ENCODE measurements around the gene CAPN2. TPM values are rescaled to one million over a fixed set of nuclear protein-coding genes. Genes with fewer than 3 reads are reported as not detected.

The CAPN2 gene
- total RNA-seq, 1 experiment from 2014 or later, result 1,259 TPM

DNA sequence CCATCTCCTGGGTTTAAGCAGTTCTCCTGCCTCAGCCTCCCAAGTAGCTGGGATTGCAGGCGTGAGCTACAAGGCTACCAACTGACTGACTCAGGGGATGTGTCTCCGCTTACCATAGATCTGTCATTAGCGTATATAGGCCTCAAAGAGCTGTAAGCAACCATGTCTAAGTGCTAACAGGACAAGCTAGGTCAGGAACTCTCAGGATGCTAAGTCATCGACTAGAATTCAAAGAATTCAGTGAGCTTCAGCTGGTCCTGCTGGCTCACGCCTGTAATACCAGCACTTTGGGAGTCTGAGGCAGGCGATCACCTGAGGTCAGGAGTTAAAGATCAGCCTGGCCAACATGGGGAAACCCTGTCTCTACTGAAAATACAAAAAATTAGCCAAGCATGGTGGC lies 29.5 kb downstream of the CAPN2 start:
- no peak for ATAC-seq
- peaks cover 41% of the 10 kb centered on the region for H4K20me1 ChIP-seq (ENCODE audit: low read length)
- no peak overlapping the region for H3K9ac ChIP-seq (ENCODE audit: low read length)
- H2AFZ ChIP-seq (ENCODE audit: low read length), result no peak overlapping the region
- H3K79me2 ChIP-seq (ENCODE audit: low read length), result peaks cover 67% of the 10 kb centered on the region
- BruUV-seq (replicated peaks), result no TSS peak
- H3K9me3 ChIP-seq (ENCODE audit: low read length), result no peaks in the 10 kb centered on the region
- H3K27ac ChIP-seq (ENCODE audit: low read length), result no peak overlapping the region
- H3K4me3 ChIP-seq (ENCODE audit: low read length), result no peak overlapping the region
- peaks cover 10% of the 10 kb centered on the region; the same call in 1 of the 2 replicates for H3K4me1 ChIP-seq (ENCODE audit: insufficient read depth, low read length)
- no peak overlapping the region for H3K4me2 ChIP-seq (ENCODE audit: low read length)
- DNase-seq, result no peak
- H3K27me3 ChIP-seq (ENCODE audit: low read length), result no peaks in the 10 kb centered on the region
- TF ChIP-seq EZH2 (IDR thresholded peaks at IDR 0.05; ENCODE audit: low read length, unreplicated experiment) (no peak), EZH2phosphoT487 (IDR thresholded peaks at IDR 0.05; ENCODE audit: borderline replicate concordance, low read length) (no peak)
- TF ChIP-seq, protein P1, sequence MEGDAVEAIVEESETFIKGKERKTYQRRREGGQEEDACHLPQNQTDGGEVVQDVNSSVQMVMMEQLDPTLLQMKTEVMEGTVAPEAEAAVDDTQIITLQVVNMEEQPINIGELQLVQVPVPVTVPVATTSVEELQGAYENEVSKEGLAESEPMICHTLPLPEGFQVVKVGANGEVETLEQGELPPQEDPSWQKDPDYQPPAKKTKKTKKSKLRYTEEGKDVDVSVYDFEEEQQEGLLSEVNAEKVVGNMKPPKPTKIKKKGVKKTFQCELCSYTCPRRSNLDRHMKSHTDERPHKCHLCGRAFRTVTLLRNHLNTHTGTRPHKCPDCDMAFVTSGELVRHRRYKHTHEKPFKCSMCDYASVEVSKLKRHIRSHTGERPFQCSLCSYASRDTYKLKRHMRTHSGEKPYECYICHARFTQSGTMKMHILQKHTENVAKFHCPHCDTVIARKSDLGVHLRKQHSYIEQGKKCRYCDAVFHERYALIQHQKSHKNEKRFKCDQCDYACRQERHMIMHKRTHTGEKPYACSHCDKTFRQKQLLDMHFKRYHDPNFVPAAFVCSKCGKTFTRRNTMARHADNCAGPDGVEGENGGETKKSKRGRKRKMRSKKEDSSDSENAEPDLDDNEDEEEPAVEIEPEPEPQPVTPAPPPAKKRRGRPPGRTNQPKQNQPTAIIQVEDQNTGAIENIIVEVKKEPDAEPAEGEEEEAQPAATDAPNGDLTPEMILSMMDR (conservative IDR thresholded peaks at IDR 0.05; ENCODE audit: low read depth, low read length), result no peak
- ChIA-PET CTCF (no interaction called here), POLR2A (ENCODE audit: unreplicated experiment) (interaction anchor here (0.6 kb wide), 2 partner anchors 11 to 345 kb away, joined by 3 to 4 read pairs; no protein-coding TSS in a partner anchor)
- peaks cover 77% of the 10 kb centered on the region for H3K36me3 ChIP-seq (ENCODE audit: low read depth, low read length)
- intact Hi-C loops (cut with micrococcal nuclease), result no loop called here
- no peaks in the 10 kb centered on the region for H3K9me2 ChIP-seq (replicated peaks; ENCODE audit: low read length)
- peaks cover 6% of the 10 kb centered on the region for H3F3A ChIP-seq (ENCODE audit: low read length, unreplicated experiment)

DNA sequence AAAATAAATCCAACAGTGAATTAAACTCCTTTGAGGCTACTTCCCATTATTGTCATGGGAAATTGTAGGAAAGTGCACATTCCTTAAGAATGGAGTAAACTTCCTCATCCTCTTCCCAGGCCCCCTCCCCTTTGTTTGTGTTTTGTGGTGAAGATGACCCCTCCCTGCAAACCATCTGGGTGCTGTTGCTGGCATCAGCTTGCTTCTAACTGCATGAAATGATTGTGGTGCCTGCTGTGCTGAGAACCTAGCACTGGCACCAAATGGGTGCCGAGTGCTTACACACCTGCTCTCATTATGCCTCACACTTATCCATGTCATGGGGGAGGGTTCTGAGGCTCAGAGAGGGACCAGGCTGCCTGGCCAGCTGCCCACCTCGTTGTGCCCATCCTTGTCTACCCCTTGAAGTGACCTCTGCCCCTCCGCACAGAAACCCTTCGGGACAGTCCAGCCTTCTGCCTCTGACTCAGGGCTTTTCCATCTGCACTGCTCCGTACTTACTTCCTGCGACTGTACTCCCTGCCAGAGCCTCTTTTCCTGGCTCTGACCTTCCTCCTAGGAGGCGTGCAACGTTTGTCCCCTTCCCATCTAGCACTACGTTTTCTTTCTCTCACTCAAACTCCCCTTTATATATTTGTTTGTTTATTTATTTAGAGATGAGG lies 30.6 kb downstream of the CAPN2 start:
- no peak overlapping the region for H2AFZ ChIP-seq (ENCODE audit: low read length)
- H3K27ac ChIP-seq (ENCODE audit: low read length), result no peak overlapping the region
- H3K79me2 ChIP-seq (ENCODE audit: low read length), result peaks cover 67% of the 10 kb centered on the region
- H3K9ac ChIP-seq (ENCODE audit: low read length), result no peak overlapping the region
- H3K27me3 ChIP-seq (ENCODE audit: low read length), result no peaks in the 10 kb centered on the region
- no peak overlapping the region for H3K4me2 ChIP-seq (ENCODE audit: low read length)
- no TSS peak for BruUV-seq (replicated peaks)
- POLR2A ChIA-PET (ENCODE audit: unreplicated experiment), result no interaction called here
- H3K4me1 ChIP-seq (ENCODE audit: insufficient read depth, low read length), result peaks cover 17% of the 10 kb centered on the region
- CTCF ChIA-PET, result no interaction called here
- H3F3A ChIP-seq (ENCODE audit: low read length, unreplicated experiment), result peaks cover 13% of the 10 kb centered on the region
- no peaks in the 10 kb centered on the region for H3K9me2 ChIP-seq (replicated peaks; ENCODE audit: low read length)
- peaks cover 47% of the 10 kb centered on the region for H4K20me1 ChIP-seq (ENCODE audit: low read length)
- TF ChIP-seq EZH2 (IDR thresholded peaks at IDR 0.05; ENCODE audit: low read length, unreplicated experiment) (no peak), EZH2phosphoT487 (IDR thresholded peaks at IDR 0.05; ENCODE audit: borderline replicate concordance, low read length) (no peak)
- TF ChIP-seq, protein P1 (conservative IDR thresholded peaks at IDR 0.05; ENCODE audit: low read depth, low read length), result no peak
- DNase-seq (no peak), ATAC-seq (no peak)
- no peaks in the 10 kb centered on the region for H3K9me3 ChIP-seq (ENCODE audit: low read length)
- intact Hi-C loops (cut with micrococcal nuclease), result no loop called here
- no peak overlapping the region for H3K4me3 ChIP-seq (ENCODE audit: low read length)
- H3K36me3 ChIP-seq (ENCODE audit: low read depth, low read length), result peaks cover 80% of the 10 kb centered on the region

DNA sequence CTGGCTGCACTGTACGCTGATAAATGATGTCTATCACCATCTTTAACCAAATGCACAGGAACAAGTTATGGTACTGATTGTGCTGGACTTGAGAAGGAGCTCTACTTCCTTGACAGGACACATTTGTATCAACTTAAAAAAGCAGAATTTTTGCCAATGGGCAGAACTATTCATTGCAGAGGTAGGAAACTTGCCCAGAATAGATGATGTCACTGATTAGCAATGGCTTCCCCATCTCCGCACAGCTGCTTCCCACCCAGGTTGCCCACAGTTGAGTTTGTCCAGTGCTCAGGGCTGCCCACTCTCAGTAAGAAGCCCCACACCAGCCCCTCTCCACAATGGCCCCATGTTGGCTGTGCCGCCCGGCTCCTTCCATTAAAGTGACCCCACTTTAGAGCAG lies 33.4 kb downstream of the CAPN2 start:
- Histone ChIP-seq H3K9me3 (ENCODE audit: low read length) (no peaks in the 10 kb centered on the region), H3K4me2 (ENCODE audit: low read length) (no peak overlapping the region), H3F3A (ENCODE audit: low read length, unreplicated experiment) (peaks cover 13% of the 10 kb centered on the region), H3K9ac (ENCODE audit: low read length) (no peak overlapping the region), H3K36me3 (ENCODE audit: low read depth, low read length) (peaks cover 82% of the 10 kb centered on the region), H3K4me3 (ENCODE audit: low read length) (no peak overlapping the region), H4K20me1 (ENCODE audit: low read length) (peaks cover 32% of the 10 kb centered on the region), H3K4me1 (ENCODE audit: insufficient read depth, low read length) (peaks cover 22% of the 10 kb centered on the region), H3K9me2 (replicated peaks; ENCODE audit: low read length) (no peaks in the 10 kb centered on the region), H3K27ac (ENCODE audit: low read length) (no peak overlapping the region), H3K27me3 (ENCODE audit: low read length) (no peaks in the 10 kb centered on the region), H3K79me2 (ENCODE audit: low read length) (peaks cover 50% of the 10 kb centered on the region), H2AFZ (ENCODE audit: low read length) (no peak overlapping the region)
- TSS peak; percentile 3 for BruUV-seq (replicated peaks)
- ATAC-seq (no peak), DNase-seq (no peak)
- intact Hi-C loops (cut with micrococcal nuclease), result no loop called here
- POLR2A ChIA-PET (ENCODE audit: unreplicated experiment), result interaction anchor here (0.7 kb wide), 1 partner anchor 952 kb away, joined by 10 read pairs; no protein-coding TSS in a partner anchor
- TF ChIP-seq, protein P1 (conservative IDR thresholded peaks at IDR 0.05; ENCODE audit: low read depth, low read length), result no peak
- TF ChIP-seq EZH2 (IDR thresholded peaks at IDR 0.05; ENCODE audit: low read length, unreplicated experiment), result no peak
- no peak for TF ChIP-seq EZH2phosphoT487 (IDR thresholded peaks at IDR 0.05; ENCODE audit: borderline replicate concordance, low read length)
- CTCF ChIA-PET, result no interaction called here
